SJCRH30 (cell line): ENCODE measurements around the gene TMEM255A. TPM values are rescaled to one million over a fixed set of nuclear protein-coding genes. Genes with fewer than 3 reads are reported as not detected.
A peak's percentile ranks its signal among the peaks of the same experiment; 100 is the strongest.
"Not testable (repeated sequence)": the region's sequence is repeated elsewhere in the genome, so short reads cannot be mapped to it uniquely, and the experiment has no call there.

Experiments used
- DNase-seq, 2 experiments: peaks; one replicate each; pipeline ENCODE4 v3.0.0-alpha.2; 2015 to 2020
- H3K27ac ChIP-seq: fragments of 250-450 bp; sonication (Bioruptor Pico); 2 replicates; pipeline ENCODE4 v1.5.1; 2020; ENCODE audit warnings: mild to moderate bottlenecking, moderate library complexity
- H3K27me3 ChIP-seq: fragments of 250-450 bp; sonication (Bioruptor Pico); 2 replicates; pipeline ENCODE4 v1.5.1; 2020; ENCODE audit warnings: mild to moderate bottlenecking, moderate library complexity
- H3K36me3 ChIP-seq: fragments of 250-450 bp; sonication (Bioruptor Pico); 2 replicates; pipeline ENCODE4 v1.5.1; 2020; ENCODE audit warnings: mild to moderate bottlenecking, moderate library complexity
- H3K4me1 ChIP-seq: fragments of 250-450 bp; sonication (Bioruptor Pico); 2 replicates; pipeline ENCODE4 v1.5.1; 2020; ENCODE audit warnings: mild to moderate bottlenecking, moderate library complexity
- H3K4me3 ChIP-seq: fragments of 250-450 bp; sonication (Bioruptor Pico); 2 replicates; pipeline ENCODE4 v1.5.1; 2020; ENCODE audit warnings: mild to moderate bottlenecking, moderate library complexity
- H3K9me3 ChIP-seq: fragments of 250-450 bp; sonication (Bioruptor Pico); replicated peaks from 2 replicates; pipeline ENCODE4 v1.5.1; 2020; ENCODE audit warnings: mild to moderate bottlenecking, moderate library complexity
- total RNA-seq: library from RNA; depleted of rRNA; stranded (reverse); fragments of >200 nt; shearing (Covaris generic); gene quantifications from 2 replicates; pipeline ENCODE4 v1.2.3, GENCODE V29; 2014; rRNA removed

Gene TMEM255A
- total RNA-seq, result 0.06 TPM in 1 of 2 replicates, not detected in the other

- Histone ChIP-seq H3K27ac (no peak within 1 kb of the TSS), H3K4me3 (no peak within 1 kb of the TSS), H3K36me3 (no peaks in the 10 kb centered on the region), H3K27me3 (no peaks in the 10 kb centered on the region), H3K4me1 (no peaks in the 10 kb centered on the region), H3K9me3 (no peaks in the 10 kb centered on the region)
- no peak for DNase-seq
Measured at GRCh38 chrX:120310861-120311726, at the start of gene TMEM255A. Gene TMEM255A, minus strand, starts transcription at chrX:120311461. Its CDS starts 152 bp downstream, at chrX:120311309.

- Histone ChIP-seq H3K27me3 (no peaks in the 10 kb centered on the region), H3K36me3 (no peaks in the 10 kb centered on the region), H3K4me3 (no peak overlapping the region), H3K9me3 (no peaks in the 10 kb centered on the region), H3K4me1 (no peaks in the 10 kb centered on the region), H3K27ac (no peak overlapping the region)
- no peak for DNase-seq
Measured at GRCh38 chrX:120358737-120359456, 47.6 kb upstream of the TMEM255A start.

GRCh38 chrX:120357186-120357585, 45.9 kb upstream of the TMEM255A start:
- DNase-seq, result no peak
- no peaks in the 10 kb centered on the region for H3K9me3 ChIP-seq
- no peak overlapping the region for H3K4me3 ChIP-seq
- H3K27ac ChIP-seq, result no peak overlapping the region
- no peaks in the 10 kb centered on the region for H3K27me3 ChIP-seq
- H3K4me1 ChIP-seq, result no peaks in the 10 kb centered on the region
- H3K36me3 ChIP-seq, result no peaks in the 10 kb centered on the region

GRCh38 chrX:120356084-120356483, 44.8 kb upstream of the TMEM255A start:
- DNase-seq, result no peak
- Histone ChIP-seq H3K4me3 (no peak overlapping the region), H3K36me3 (no peaks in the 10 kb centered on the region), H3K27me3 (no peaks in the 10 kb centered on the region), H3K27ac (no peak overlapping the region), H3K4me1 (no peaks in the 10 kb centered on the region), H3K9me3 (no peaks in the 10 kb centered on the region)

- H3K4me3 ChIP-seq, result no peak overlapping the region
- no peak for DNase-seq
- no peak overlapping the region for H3K27ac ChIP-seq
- no peaks in the 10 kb centered on the region for H3K4me1 ChIP-seq
- H3K27me3 ChIP-seq, result no peaks in the 10 kb centered on the region
- H3K36me3 ChIP-seq, result no peaks in the 10 kb centered on the region
- H3K9me3 ChIP-seq, result no peaks in the 10 kb centered on the region; the same call in 1 of the 2 replicates
Measured at GRCh38 chrX:120350450-120351138, 39.3 kb upstream of the TMEM255A start.

GRCh38 chrX:120344566-120344965, 33.3 kb upstream of the TMEM255A start:
- DNase-seq, H3K36me3 ChIP-seq, H3K27me3 ChIP-seq: not testable (repeated sequence)

GRCh38 chrX:120336899-120337298, 25.6 kb upstream of the TMEM255A start:
- Histone ChIP-seq H3K27me3 (0 out of 2 replicates have a peak, but pooled peaks cover 3% of the 10 kb centered on the region), H3K36me3 (no peaks in the 10 kb centered on the region), H3K27ac (no peak overlapping the region), H3K4me3 (no peak overlapping the region), H3K4me1 (no peaks in the 10 kb centered on the region), H3K9me3 (no peaks in the 10 kb centered on the region; the same call in 1 of the 2 replicates)
- no peak for DNase-seq

More at GRCh38 chrX:120344566-120344965, 33.3 kb upstream of the TMEM255A start:
- H3K4me1 ChIP-seq, H3K9me3 ChIP-seq, H3K4me3 ChIP-seq, H3K27ac ChIP-seq: not testable (repeated sequence)

GRCh38 chrX:120335289-120335688, 24.0 kb upstream of the TMEM255A start:
- H3K9me3 ChIP-seq, result no peaks in the 10 kb centered on the region; the same call in 1 of the 2 replicates
- DNase-seq, result no peak
- no peak overlapping the region for H3K4me3 ChIP-seq
- no peak overlapping the region for H3K27ac ChIP-seq
- no peaks in the 10 kb centered on the region for H3K27me3 ChIP-seq
- H3K36me3 ChIP-seq, result no peaks in the 10 kb centered on the region
- H3K4me1 ChIP-seq, result no peaks in the 10 kb centered on the region

GRCh38 chrX:120334603-120335002, 23.3 kb upstream of the TMEM255A start:
- Histone ChIP-seq H3K27ac (no peak overlapping the region), H3K9me3 (no peaks in the 10 kb centered on the region; the same call in 1 of the 2 replicates), H3K27me3 (no peaks in the 10 kb centered on the region), H3K36me3 (no peaks in the 10 kb centered on the region), H3K4me1 (no peaks in the 10 kb centered on the region), H3K4me3 (no peak overlapping the region)
- no peak for DNase-seq

- no peak for DNase-seq
- Histone ChIP-seq H3K4me1 (no peaks in the 10 kb centered on the region), H3K9me3 (no peaks in the 10 kb centered on the region; the same call in 1 of the 2 replicates), H3K4me3 (no peak overlapping the region), H3K27ac (no peak overlapping the region), H3K36me3 (no peaks in the 10 kb centered on the region), H3K27me3 (no peaks in the 10 kb centered on the region)
Measured at GRCh38 chrX:120334151-120334550, 22.9 kb upstream of the TMEM255A start.

GRCh38 chrX:120332394-120332793, 21.1 kb upstream of the TMEM255A start:
- Histone ChIP-seq H3K27ac (no peak overlapping the region), H3K4me3 (no peak overlapping the region), H3K4me1 (no peaks in the 10 kb centered on the region), H3K27me3 (no peaks in the 10 kb centered on the region), H3K36me3 (no peaks in the 10 kb centered on the region), H3K9me3 (no peaks in the 10 kb centered on the region; the same call in 1 of the 2 replicates)
- DNase-seq, result no peak

GRCh38 chrX:120331116-120331515, 19.9 kb upstream of the TMEM255A start:
- Histone ChIP-seq H3K27me3 (no peaks in the 10 kb centered on the region), H3K36me3 (no peaks in the 10 kb centered on the region), H3K4me3 (no peak overlapping the region), H3K27ac (no peak overlapping the region), H3K9me3 (no peaks in the 10 kb centered on the region), H3K4me1 (no peaks in the 10 kb centered on the region)
- DNase-seq, result no peak

- Histone ChIP-seq H3K36me3 (no peaks in the 10 kb centered on the region), H3K9me3 (no peaks in the 10 kb centered on the region), H3K27ac (no peak overlapping the region), H3K4me1 (no peaks in the 10 kb centered on the region), H3K4me3 (no peak overlapping the region), H3K27me3 (no peaks in the 10 kb centered on the region)
- DNase-seq, result peak in 1 of 2 experiments; percentile 13
Measured at GRCh38 chrX:120321520-120322281, 10.4 kb upstream of the TMEM255A start.

- no peak overlapping the region for H3K27ac ChIP-seq
- H3K4me3 ChIP-seq, result no peak overlapping the region
- no peak for DNase-seq
- H3K9me3 ChIP-seq, result no peaks in the 10 kb centered on the region
- no peaks in the 10 kb centered on the region for H3K27me3 ChIP-seq
- H3K36me3 ChIP-seq, result no peaks in the 10 kb centered on the region
- no peaks in the 10 kb centered on the region for H3K4me1 ChIP-seq
Measured at GRCh38 chrX:120318411-120318810, 7.2 kb upstream of the TMEM255A start.
